H1 (cell line): ENCODE results near the gene ZNF577. TPM values are rescaled to one million over a fixed set of nuclear protein-coding genes. Genes with fewer than 3 reads are reported as not detected.

Experiments
- CEBPB ChIP-seq: IDR thresholded peaks from 2 replicates; pipeline ENCODE4 v1.6.1; 2012; ENCODE audit warnings: low read depth, low read length
- CHD7 ChIP-seq: fragments of 300-600 bp; sonication (generic); IDR thresholded peaks from 2 replicates; pipeline ENCODE4 v1.7.1; 2012; ENCODE audit warnings: low read length, moderate library complexity, mild to moderate bottlenecking, inconsistent platforms; ENCODE audit not compliant: insufficient replicate concordance
- CTBP2 ChIP-seq: IDR thresholded peaks from 2 replicates; pipeline ENCODE4 v1.7.0; 2011; ENCODE audit warnings: borderline replicate concordance, mild to moderate bottlenecking, moderate library complexity, mixed read lengths, low read length; ENCODE audit not compliant: insufficient read depth, insufficient read length
- GABPA ChIP-seq: IDR thresholded peaks from 2 replicates; pipeline ENCODE4 v1.6.1; 2011; ENCODE audit warnings: mild to moderate bottlenecking, low read length, moderate library complexity, borderline replicate concordance; ENCODE audit not compliant: insufficient read depth
- MAFK ChIP-seq: IDR thresholded peaks from 2 replicates; pipeline ENCODE4 v1.6.1; 2012; ENCODE audit warnings: low read depth, mild to moderate bottlenecking, improper control_type of control experiment, low read length
- NANOG ChIP-seq: IDR thresholded peaks from 2 replicates; pipeline ENCODE4 v1.6.1; 2011; ENCODE audit warnings: low read length, low read depth, mild to moderate bottlenecking, inconsistent platforms; ENCODE audit not compliant: insufficient read depth, poor library complexity, severe bottlenecking
- RAD21 ChIP-seq, 2 experiments: IDR thresholded peaks in 1 of 2; conservative IDR thresholded peaks in 1 of 2; 2 replicates each; pipeline ENCODE4 v1.6.1; 2011; ENCODE audit warnings: low read depth in 2 of 2, low read length in 2 of 2, improper control_type of control experiment in 1 of 2, inconsistent platforms in 1 of 2, mild to moderate bottlenecking in 1 of 2, moderate library complexity in 1 of 2
- SIRT6 ChIP-seq: IDR thresholded peaks from one replicate; pipeline ENCODE4 v1.7.1; 2012; ENCODE audit warnings: low read length, inconsistent platforms
- TCF12 ChIP-seq: IDR thresholded peaks from 2 replicates; pipeline ENCODE4 v1.6.1; 2011; ENCODE audit warnings: low read depth, mild to moderate bottlenecking, low read length
- polyA plus RNA-seq, 7 experiments: library from polyadenylated mRNA; depleted of rRNA in 3 of 7; stranded (reverse) in 5 of 7; unstranded in 2 of 7; fragments of >200 nt in 5 of 7; fragments of 200-250 nt in 2 of 7; gene quantifications; 1 replicate in 5 of 7; 2 replicates in 1 of 7; 4 replicates in 1 of 7; pipeline versions ENCODE4 v1.2.1 to v1.2.3, GENCODE V29; 2011 to 2013; ENCODE audit warnings: missing spikeins in 2 of 7, mixed read lengths in 2 of 7
- total RNA-seq: library from RNA; stranded (reverse); fragmentation: NEBNext Ultra II Directional; extraction: Animal tissue kit (Norgen Biotek cat#: 25700); gene quantifications from 2 replicates; pipeline ENCODE4 v1.2.1, GENCODE V29; 2021

ZNF577 gene
- total and polyA plus RNA-seq, 2 of the 8 experiments (the other 6 are each of a cell fraction or from before 2014, with no cell fraction given): 13.8 to 14.9 TPM

- TF ChIP-seq CHD7: no peak
- TF ChIP-seq MAFK: no peak
- TF ChIP-seq NANOG: no peak
- TF ChIP-seq TCF12: no peak
- no peak; a peak in 1 of 4 replicates for TF ChIP-seq RAD21 (IDR thresholded peaks at IDR 0.05 in 1 of 2, conservative IDR thresholded peaks at IDR 0.05 in 1 of 2; ENCODE audit: low read depth in 2 of 2, low read length in 2 of 2)
- TF ChIP-seq CTBP2: no peak
- TF ChIP-seq GABPA: no peak
- TF ChIP-seq SIRT6: no peak
- TF ChIP-seq CEBPB: no peak
Measured at GRCh38 chr19:51830274-51830673, 57.5 kb downstream of the ZNF577 start (continued).
